ENCODE results near the gene IFT25.

DNA sequence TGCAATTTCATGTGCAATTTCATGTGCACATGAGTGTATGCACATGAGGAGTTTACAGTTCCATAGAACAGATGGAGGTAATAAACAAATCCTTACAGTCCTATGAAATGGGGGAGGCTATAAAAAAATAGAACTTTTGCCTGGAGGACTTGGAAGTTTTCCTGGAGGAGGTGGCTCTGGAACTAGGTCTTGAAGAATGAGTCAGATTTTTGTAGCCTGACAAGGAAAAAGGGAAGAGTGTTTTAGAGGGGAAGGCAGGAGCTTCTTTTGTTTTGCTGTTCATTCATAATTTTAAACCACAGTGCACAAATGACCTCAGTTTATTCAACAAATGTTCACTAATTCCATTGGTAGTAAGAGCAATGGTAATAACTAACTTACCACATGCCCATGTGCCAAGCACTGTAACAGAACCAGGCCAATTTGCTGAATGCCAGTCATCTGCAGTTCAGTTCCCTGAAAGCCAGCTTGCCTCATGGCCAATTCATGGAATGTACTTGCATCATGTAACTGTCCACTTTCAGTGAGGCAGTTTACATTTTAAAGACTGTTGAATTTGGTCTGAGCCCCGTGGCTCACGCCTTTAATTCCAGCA is 48.8 kb downstream of the IFT25 start:
- TF ChIP-seq, protein P1, sequence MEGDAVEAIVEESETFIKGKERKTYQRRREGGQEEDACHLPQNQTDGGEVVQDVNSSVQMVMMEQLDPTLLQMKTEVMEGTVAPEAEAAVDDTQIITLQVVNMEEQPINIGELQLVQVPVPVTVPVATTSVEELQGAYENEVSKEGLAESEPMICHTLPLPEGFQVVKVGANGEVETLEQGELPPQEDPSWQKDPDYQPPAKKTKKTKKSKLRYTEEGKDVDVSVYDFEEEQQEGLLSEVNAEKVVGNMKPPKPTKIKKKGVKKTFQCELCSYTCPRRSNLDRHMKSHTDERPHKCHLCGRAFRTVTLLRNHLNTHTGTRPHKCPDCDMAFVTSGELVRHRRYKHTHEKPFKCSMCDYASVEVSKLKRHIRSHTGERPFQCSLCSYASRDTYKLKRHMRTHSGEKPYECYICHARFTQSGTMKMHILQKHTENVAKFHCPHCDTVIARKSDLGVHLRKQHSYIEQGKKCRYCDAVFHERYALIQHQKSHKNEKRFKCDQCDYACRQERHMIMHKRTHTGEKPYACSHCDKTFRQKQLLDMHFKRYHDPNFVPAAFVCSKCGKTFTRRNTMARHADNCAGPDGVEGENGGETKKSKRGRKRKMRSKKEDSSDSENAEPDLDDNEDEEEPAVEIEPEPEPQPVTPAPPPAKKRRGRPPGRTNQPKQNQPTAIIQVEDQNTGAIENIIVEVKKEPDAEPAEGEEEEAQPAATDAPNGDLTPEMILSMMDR (IDR thresholded peaks at IDR 0.05) = no peak
- TF ChIP-seq POLR2A (IDR thresholded peaks at IDR 0.05) = no peak
- no peak for TF ChIP-seq EP300 (IDR thresholded peaks at IDR 0.05)

Measured in tibial nerve (tissue), 4 donors.